ENCODE measurements around the gene GLI2. TPM values are rescaled to one million over a fixed set of nuclear protein-coding genes. Genes with fewer than 3 reads are reported as not detected.

The GLI2 gene
- total RNA-seq, 2 experiments from 2014 or later = not detected

DNA sequence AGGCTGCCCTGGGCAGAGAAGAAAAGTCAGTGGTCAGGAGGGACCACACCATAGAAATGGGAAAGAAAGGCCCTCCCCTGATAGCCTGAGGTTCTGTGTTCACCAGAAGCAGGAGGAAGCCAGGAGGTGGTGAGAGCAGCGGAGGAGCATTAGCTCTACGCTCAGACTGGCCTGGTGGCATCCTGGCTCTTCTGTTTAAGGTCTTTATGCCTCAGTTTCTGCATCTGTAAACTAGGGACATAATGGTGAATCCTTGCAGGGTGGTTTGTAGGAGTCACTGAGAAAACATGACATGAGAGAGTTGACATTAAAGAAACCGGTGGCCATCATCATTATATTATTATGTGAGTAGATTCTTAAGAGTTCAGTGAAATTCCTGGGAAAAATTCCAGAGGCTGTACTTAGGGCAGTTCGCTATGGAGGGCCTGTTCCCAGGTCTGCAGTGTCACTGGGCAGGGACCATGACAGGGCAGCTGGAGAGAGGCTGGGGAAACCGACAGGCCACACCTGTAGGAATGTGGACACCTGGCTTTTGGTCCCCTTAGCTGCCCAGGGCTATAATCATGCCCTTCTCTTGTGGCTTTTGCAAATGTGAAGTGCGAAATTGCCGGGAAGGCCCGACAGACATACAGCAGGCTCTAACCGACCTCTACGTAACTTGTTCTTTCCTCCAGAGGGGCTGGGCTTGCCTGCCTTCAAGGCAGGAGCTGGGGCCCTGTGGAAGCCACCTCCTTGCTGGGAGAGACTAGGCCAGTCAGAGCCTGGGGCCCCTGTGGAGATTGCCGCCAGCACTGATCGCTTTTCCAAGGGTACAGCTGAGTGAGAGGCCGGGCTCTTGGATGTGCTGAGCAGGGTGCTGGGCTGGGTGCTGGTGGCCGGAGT, 31.0 kb downstream of the GLI2 start:
- H3K27ac Mint-ChIP-seq = no peak overlapping the region
- H3K4me3 Mint-ChIP-seq = no peak overlapping the region
- ChIA-PET CTCF (no interaction called here), POLR2A (no interaction called here)
- no peaks in the 10 kb centered on the region for H3K36me3 Mint-ChIP-seq
- no peaks in the 10 kb centered on the region for H3K4me1 Mint-ChIP-seq (ENCODE audit: low read depth)
- peaks cover 1% of the 10 kb centered on the region for H3K27me3 Mint-ChIP-seq
- DNase-seq = no peak
- intact Hi-C loops (cut with micrococcal nuclease) = no loop called here
- no peaks in the 10 kb centered on the region for H3K9me3 Mint-ChIP-seq

GRCh38 chr2:120767486-120768005, 31.9 kb downstream of the GLI2 start:
- no peak for DNase-seq
- ChIA-PET POLR2A (no interaction called here), CTCF (no interaction called here)
- Mint-ChIP-seq H3K36me3 (no peaks in the 10 kb centered on the region), H3K4me1 (ENCODE audit: low read depth) (no peaks in the 10 kb centered on the region), H3K27me3 (peaks cover 1% of the 10 kb centered on the region), H3K9me3 (no peaks in the 10 kb centered on the region), H3K4me3 (no peak overlapping the region), H3K27ac (no peak overlapping the region)
- intact Hi-C loops (cut with micrococcal nuclease) = no loop called here

DNA sequence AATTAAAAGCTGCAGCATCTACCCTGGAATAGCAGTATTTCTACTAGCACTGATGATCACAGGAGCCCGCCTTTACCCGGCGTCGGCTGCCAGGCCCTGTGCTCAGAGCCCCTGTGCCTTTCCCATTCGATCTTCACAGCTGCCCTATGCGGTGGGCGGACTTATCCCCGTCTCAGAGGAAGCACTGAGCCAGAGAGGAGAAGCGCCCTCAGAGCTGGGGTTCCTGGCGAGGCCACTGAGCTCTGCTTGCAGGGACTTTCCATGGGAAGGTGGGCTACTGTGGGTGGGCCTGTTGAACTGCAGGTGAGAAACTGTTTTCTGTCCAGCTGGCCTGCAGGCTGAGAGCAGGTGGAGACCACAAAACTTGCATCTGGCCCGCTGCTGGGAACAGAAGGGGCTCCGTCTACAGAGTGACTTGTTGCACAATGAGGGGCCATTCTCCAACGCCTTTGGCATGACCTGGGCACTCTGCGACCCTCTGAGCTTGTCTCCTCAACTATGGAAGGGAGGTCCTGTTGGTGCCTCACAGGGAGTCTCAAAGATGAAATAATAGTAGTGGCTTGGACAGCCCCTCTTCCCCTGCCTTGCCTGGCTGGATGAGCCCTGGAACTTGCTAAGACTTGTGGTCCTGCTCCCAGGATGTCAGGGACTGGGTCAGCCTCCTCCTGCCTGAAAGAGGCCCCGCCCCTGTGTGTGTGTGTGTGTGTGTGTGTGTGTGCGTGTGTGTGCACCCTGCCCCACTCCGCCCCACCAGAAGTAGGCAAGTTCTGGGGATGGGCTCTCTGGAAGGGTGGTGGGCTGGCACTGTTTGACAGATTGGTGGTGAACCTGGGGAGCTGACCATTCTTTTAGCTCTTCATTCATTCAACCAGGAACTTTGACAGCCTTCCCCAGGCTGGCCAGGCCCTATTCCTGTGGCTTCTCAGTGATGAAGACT, 32.7 kb downstream of the GLI2 start:
- Mint-ChIP-seq H3K9me3 (no peaks in the 10 kb centered on the region), H3K4me1 (ENCODE audit: low read depth) (no peaks in the 10 kb centered on the region), H3K4me3 (no peak overlapping the region), H3K27ac (no peak overlapping the region), H3K27me3 (peaks cover 1% of the 10 kb centered on the region), H3K36me3 (no peaks in the 10 kb centered on the region)
- DNase-seq = no peak
- ChIA-PET POLR2A (no interaction called here), CTCF (no interaction called here)
- intact Hi-C loops (cut with micrococcal nuclease) = no loop called here

GRCh38 chr2:120769076-120769786, 33.6 kb downstream of the GLI2 start:
- intact Hi-C loops (cut with micrococcal nuclease) = no loop called here
- Mint-ChIP-seq H3K4me1 (ENCODE audit: low read depth) (no peaks in the 10 kb centered on the region), H3K9me3 (no peaks in the 10 kb centered on the region), H3K27ac (no peak overlapping the region), H3K4me3 (no peak overlapping the region), H3K27me3 (peaks cover 1% of the 10 kb centered on the region), H3K36me3 (no peaks in the 10 kb centered on the region)
- CTCF ChIA-PET = interaction anchor here (0.9 kb wide), 1 partner anchor 79 kb away, joined by 3 read pairs; no protein-coding TSS in a partner anchor
- no peak for DNase-seq
- POLR2A ChIA-PET = no interaction called here

DNA sequence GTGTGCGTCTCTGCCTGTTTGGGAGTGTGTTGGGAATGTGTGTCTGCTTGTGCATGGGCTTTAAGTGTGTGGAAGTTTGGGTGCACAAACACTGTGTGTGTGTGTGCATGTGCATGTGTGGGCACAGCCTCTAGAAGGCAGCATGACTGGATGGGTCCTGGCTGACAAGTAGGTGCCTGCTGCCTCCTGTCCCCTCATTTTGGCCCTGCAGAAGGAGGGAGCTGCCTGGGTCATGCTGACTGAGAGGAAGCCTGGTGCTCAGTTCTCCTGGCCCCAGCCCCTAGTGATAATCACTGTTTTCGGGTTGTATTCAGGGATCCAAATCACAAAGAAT, 34.1 kb downstream of the GLI2 start:
- H3K27me3 Mint-ChIP-seq = peaks cover 1% of the 10 kb centered on the region
- no peaks in the 10 kb centered on the region for H3K36me3 Mint-ChIP-seq
- POLR2A ChIA-PET = no interaction called here
- H3K4me3 Mint-ChIP-seq = no peak overlapping the region
- no peak overlapping the region for H3K27ac Mint-ChIP-seq
- no peaks in the 10 kb centered on the region for H3K9me3 Mint-ChIP-seq
- DNase-seq = no peak
- intact Hi-C loops (cut with micrococcal nuclease) = no loop called here
- CTCF ChIA-PET = interaction anchor here (0.9 kb wide), 1 partner anchor 78 kb away, joined by 3 read pairs; no protein-coding TSS in a partner anchor
- no peaks in the 10 kb centered on the region for H3K4me1 Mint-ChIP-seq (ENCODE audit: low read depth)

DNA sequence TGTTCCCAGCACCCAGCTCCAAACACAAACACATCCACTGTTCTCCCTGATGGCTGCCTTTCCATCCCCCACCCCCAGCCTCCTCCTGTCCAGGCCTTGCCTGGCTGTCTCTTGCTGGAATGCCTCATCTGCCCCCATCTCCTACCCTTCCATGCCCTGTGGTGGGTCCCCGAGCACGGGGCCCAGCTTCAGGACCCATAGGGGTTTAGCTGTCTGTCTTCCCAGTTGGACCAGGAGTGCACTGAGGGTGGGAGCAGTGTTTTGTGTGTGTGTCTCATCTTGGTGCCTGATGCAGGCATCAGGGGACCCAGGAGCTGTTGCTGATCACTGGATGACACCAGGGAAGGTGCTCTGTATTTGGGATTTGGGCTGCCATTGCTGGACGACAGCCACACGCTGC, 34.5 kb downstream of the GLI2 start:
- intact Hi-C loops (cut with micrococcal nuclease) = no loop called here
- no peaks in the 10 kb centered on the region for H3K4me1 Mint-ChIP-seq (ENCODE audit: low read depth)
- CTCF ChIA-PET = no interaction called here
- H3K27ac Mint-ChIP-seq = no peak overlapping the region
- H3K9me3 Mint-ChIP-seq = no peaks in the 10 kb centered on the region
- no peaks in the 10 kb centered on the region for H3K36me3 Mint-ChIP-seq
- peaks cover 1% of the 10 kb centered on the region for H3K27me3 Mint-ChIP-seq
- no peak for DNase-seq
- H3K4me3 Mint-ChIP-seq = no peak overlapping the region
- POLR2A ChIA-PET = no interaction called here

GRCh38 chr2:120770641-120771040, 35.0 kb downstream of the GLI2 start:
- POLR2A ChIA-PET = no interaction called here
- intact Hi-C loops (cut with micrococcal nuclease) = no loop called here
- Mint-ChIP-seq H3K9me3 (no peaks in the 10 kb centered on the region), H3K4me1 (ENCODE audit: low read depth) (no peaks in the 10 kb centered on the region), H3K27ac (no peak overlapping the region), H3K36me3 (no peaks in the 10 kb centered on the region), H3K4me3 (no peak overlapping the region), H3K27me3 (peaks cover 1% of the 10 kb centered on the region)
- CTCF ChIA-PET = no interaction called here
- DNase-seq = no peak

DNA sequence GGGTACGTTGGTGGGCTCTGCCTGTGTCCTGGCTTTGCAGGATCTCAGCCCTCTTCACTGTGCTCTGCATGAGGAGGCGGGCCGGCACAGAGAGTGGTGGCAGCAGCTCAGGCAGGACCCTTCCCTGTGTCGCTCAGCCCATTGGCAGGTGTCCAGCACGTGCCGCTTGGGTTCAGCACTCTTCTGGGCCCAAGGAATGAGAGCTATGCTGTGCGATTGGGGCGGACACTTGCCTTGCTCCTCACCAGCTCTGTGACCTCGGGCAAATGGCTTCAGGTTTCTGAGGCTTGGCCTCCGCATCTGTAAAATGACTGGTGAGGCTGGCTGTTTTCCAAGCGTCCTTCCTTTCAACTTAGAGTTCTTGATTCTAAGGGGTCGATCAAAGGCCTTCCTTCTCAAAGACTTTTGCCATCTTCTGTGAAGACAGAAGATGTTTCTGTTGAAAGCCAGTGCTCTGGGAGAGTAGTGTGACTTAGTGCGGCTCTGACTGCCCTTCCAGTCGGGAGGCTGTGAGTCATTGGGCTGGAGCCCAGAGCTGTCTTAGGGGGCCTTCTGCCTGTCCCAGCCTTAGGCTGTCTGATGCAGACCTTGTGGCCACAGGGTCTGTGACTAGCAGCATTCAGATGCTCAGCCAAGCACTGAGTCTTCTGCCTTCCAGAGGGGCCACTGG, 35.6 kb downstream of the GLI2 start:
- DNase-seq = no peak
- H3K4me3 Mint-ChIP-seq = no peak overlapping the region
- ChIA-PET POLR2A (no interaction called here), CTCF (no interaction called here)
- no peaks in the 10 kb centered on the region for H3K4me1 Mint-ChIP-seq (ENCODE audit: low read depth)
- intact Hi-C loops (cut with micrococcal nuclease) = no loop called here
- no peak overlapping the region for H3K27ac Mint-ChIP-seq
- H3K9me3 Mint-ChIP-seq = no peaks in the 10 kb centered on the region
- no peaks in the 10 kb centered on the region for H3K36me3 Mint-ChIP-seq
- H3K27me3 Mint-ChIP-seq = peaks cover 1% of the 10 kb centered on the region

GRCh38 chr2:120771781-120772208, 36.1 kb downstream of the GLI2 start:
- ChIA-PET POLR2A (no interaction called here), CTCF (no interaction called here)
- Mint-ChIP-seq H3K27me3 (no peaks in the 10 kb centered on the region), H3K4me3 (no peak overlapping the region), H3K27ac (no peak overlapping the region), H3K9me3 (no peaks in the 10 kb centered on the region), H3K4me1 (ENCODE audit: low read depth) (no peaks in the 10 kb centered on the region), H3K36me3 (no peaks in the 10 kb centered on the region)
- intact Hi-C loops (cut with micrococcal nuclease) = no loop called here
- DNase-seq = no peak

DNA sequence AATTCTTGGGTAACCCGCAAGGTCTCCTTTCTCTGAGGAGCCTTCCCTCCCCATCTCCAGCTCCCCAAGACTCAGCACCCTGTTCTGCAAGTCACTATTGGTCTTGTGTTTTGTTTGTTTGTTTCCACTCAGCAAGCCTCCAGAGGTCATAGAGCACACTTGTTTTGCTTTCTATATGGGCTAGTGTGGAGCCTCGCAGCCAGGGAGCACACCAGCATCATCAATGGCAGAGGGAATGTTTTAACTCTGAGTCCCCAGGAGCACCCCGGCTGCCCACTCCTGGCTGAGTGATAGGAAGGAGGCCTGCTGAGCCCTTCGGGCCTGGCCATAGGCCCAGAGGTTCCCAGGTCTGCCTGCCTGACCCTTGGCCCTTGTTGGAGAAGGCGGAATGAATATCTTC, 36.6 kb downstream of the GLI2 start:
- Mint-ChIP-seq H3K4me1 (ENCODE audit: low read depth) (no peaks in the 10 kb centered on the region), H3K36me3 (no peaks in the 10 kb centered on the region), H3K9me3 (no peaks in the 10 kb centered on the region), H3K27me3 (no peaks in the 10 kb centered on the region), H3K4me3 (no peak overlapping the region), H3K27ac (no peak overlapping the region)
- intact Hi-C loops (cut with micrococcal nuclease) = no loop called here
- ChIA-PET POLR2A (no interaction called here), CTCF (no interaction called here)
- no peak for DNase-seq

GRCh38 chr2:120773186-120773800, 37.6 kb downstream of the GLI2 start:
- Mint-ChIP-seq H3K27ac (no peak overlapping the region), H3K4me3 (no peak overlapping the region), H3K9me3 (no peaks in the 10 kb centered on the region), H3K4me1 (ENCODE audit: low read depth) (no peaks in the 10 kb centered on the region), H3K27me3 (no peaks in the 10 kb centered on the region), H3K36me3 (no peaks in the 10 kb centered on the region)
- POLR2A ChIA-PET = no interaction called here
- CTCF ChIA-PET = no interaction called here
- intact Hi-C loops (cut with micrococcal nuclease) = no loop called here
- no peak for DNase-seq
